Mesenchymal stem cell (in vitro differentiated cells and primary cell): ENCODE data around the gene BPIFB1.

Experiments used
- DNase-seq: peaks from one replicate; pipeline ENCODE4 v3.0.0-alpha.2; 2013
- H2AFZ ChIP-seq: one replicate; pipeline ENCODE4 v1.6.1; 2013; ENCODE audit warnings: low read depth, mild to moderate bottlenecking, control low read depth, inconsistent platforms, low read length, moderate library complexity
- H2AK5ac ChIP-seq: 2 replicates; pipeline ENCODE4 v1.6.1; 2013; ENCODE audit warnings: low read length, moderate library complexity, mild to moderate bottlenecking, inconsistent platforms; ENCODE audit not compliant: severe bottlenecking
- H2BK120ac ChIP-seq: one replicate; pipeline ENCODE4 v1.6.1; 2013; ENCODE audit warnings: low read depth, mild to moderate bottlenecking, inconsistent platforms, low read length, moderate library complexity
- H2BK12ac ChIP-seq, 2 experiments: one replicate each; pipeline ENCODE4 v1.6.1; 2013; ENCODE audit warnings: inconsistent platforms in 2 of 2, low read length in 2 of 2, mild to moderate bottlenecking in 2 of 2, moderate library complexity in 2 of 2, control low read depth in 1 of 2
- H2BK15ac ChIP-seq: one replicate; pipeline ENCODE4 v1.6.1; 2013; ENCODE audit warnings: mild to moderate bottlenecking, low read depth, inconsistent platforms; ENCODE audit not compliant: poor library complexity, severe bottlenecking
- H2BK5ac ChIP-seq: 2 replicates; pipeline ENCODE4 v1.6.1; 2013; ENCODE audit warnings: low read depth, mild to moderate bottlenecking, low read length, control low read depth, inconsistent platforms; ENCODE audit not compliant: poor library complexity, severe bottlenecking
- H3K14ac ChIP-seq, 2 experiments: one replicate each; pipeline ENCODE4 v1.6.1; 2013; ENCODE audit warnings: inconsistent platforms in 2 of 2, low read length in 2 of 2, control low read depth in 1 of 2, mild to moderate bottlenecking in 1 of 2, moderate library complexity in 1 of 2
- H3K18ac ChIP-seq, 2 experiments: one replicate each; pipeline ENCODE4 v1.6.1; 2013; ENCODE audit warnings: inconsistent platforms in 2 of 2, low read length in 2 of 2, control low read depth in 1 of 2, low read depth in 1 of 2, mild to moderate bottlenecking in 1 of 2
- H3K23ac ChIP-seq, 2 experiments: one replicate each; pipeline ENCODE4 v1.6.1; 2013; ENCODE audit warnings: inconsistent platforms in 2 of 2, low read length in 2 of 2, mild to moderate bottlenecking in 2 of 2, moderate library complexity in 2 of 2, control low read depth in 1 of 2
- H3K27ac ChIP-seq: 2 replicates; pipeline ENCODE4 v1.5.1; 2013; ENCODE audit warnings: mild to moderate bottlenecking, moderate library complexity, low read length, control low read depth, inconsistent platforms; ENCODE audit not compliant: poor library complexity, severe bottlenecking
- H3K27me3 ChIP-seq, 2 experiments: 2 replicates each; pipeline versions ENCODE4 v1.6.1 to v1.7.0; 2013; ENCODE audit warnings: low read length in 2 of 2, mild to moderate bottlenecking in 2 of 2, moderate library complexity in 2 of 2, control low read depth in 1 of 2, inconsistent platforms in 1 of 2; ENCODE audit not compliant: control insufficient read depth in 1 of 2, insufficient read depth in 1 of 2
- H3K36me3 ChIP-seq, 2 experiments: 2 replicates each; pipeline versions ENCODE4 v1.6.1 to v1.7.0; 2013; ENCODE audit warnings: low read length in 2 of 2, control low read depth in 1 of 2, inconsistent platforms in 1 of 2, low read depth in 1 of 2, mild to moderate bottlenecking in 1 of 2; ENCODE audit not compliant: insufficient read depth in 2 of 2, control insufficient read depth in 1 of 2
- H3K4ac ChIP-seq, 2 experiments: one replicate each; pipeline ENCODE4 v1.6.1; 2013; ENCODE audit warnings: inconsistent platforms in 2 of 2, low read length in 2 of 2, mild to moderate bottlenecking in 2 of 2, moderate library complexity in 2 of 2, control low read depth in 1 of 2, low read depth in 1 of 2
- H3K4me1 ChIP-seq: 2 replicates; pipeline ENCODE4 v1.6.1; 2013; ENCODE audit warnings: low read depth, low read length, control low read depth; ENCODE audit not compliant: control insufficient read depth, insufficient read depth
- H3K4me2 ChIP-seq: 2 replicates; pipeline ENCODE4 v1.6.1; 2013; ENCODE audit warnings: low read length, mild to moderate bottlenecking, inconsistent platforms; ENCODE audit not compliant: poor library complexity, severe bottlenecking
- H3K4me3 ChIP-seq, 2 experiments: 2 replicates each; pipeline versions ENCODE4 v1.5.1 to v1.7.0; 2013; ENCODE audit warnings: low read length in 2 of 2, mild to moderate bottlenecking in 2 of 2, control low read depth in 1 of 2, low read depth in 1 of 2; ENCODE audit not compliant: insufficient read depth in 1 of 2
- H3K79me1 ChIP-seq: replicated peaks from 2 replicates; pipeline ENCODE4 v1.6.1; 2013; ENCODE audit warnings: mild to moderate bottlenecking, control low read depth, low read length, inconsistent platforms; ENCODE audit not compliant: poor library complexity, severe bottlenecking
- H3K9ac ChIP-seq: 2 replicates; pipeline ENCODE4 v1.7.0; 2013; ENCODE audit warnings: mild to moderate bottlenecking, low read length, moderate library complexity
- H3K9me3 ChIP-seq: 2 replicates; pipeline ENCODE4 v1.7.0; 2013; ENCODE audit warnings: mild to moderate bottlenecking, low read length; ENCODE audit not compliant: control insufficient read depth
- H4K8ac ChIP-seq: one replicate; pipeline ENCODE4 v1.6.1; 2013; ENCODE audit warnings: inconsistent platforms, mild to moderate bottlenecking, low read length, moderate library complexity
- H4K91ac ChIP-seq: one replicate; pipeline ENCODE4 v1.6.1; 2013; ENCODE audit warnings: mild to moderate bottlenecking, low read length, inconsistent platforms
- WGBS: methylation state at CpG from one replicate; pipeline ENCODE4 v1.1.7; 2013; ENCODE audit warnings: mixed read lengths; 5-methylcytosine and 5-hydroxymethylcytosine counted together

The BPIFB1 gene

GRCh38 chr20:33287884-33288283 is 4.9 kb downstream of the BPIFB1 start:
- H3K23ac ChIP-seq: no peak overlapping the region
- H3K9ac ChIP-seq: no peak overlapping the region
- H3K18ac ChIP-seq: no peak overlapping the region
- H3K79me1 ChIP-seq: no peaks in the 10 kb centered on the region
- H3K36me3 ChIP-seq: no peaks in the 10 kb centered on the region
- H4K8ac ChIP-seq: no peak overlapping the region
- no peak overlapping the region for H3K4me3 ChIP-seq
- no peak overlapping the region for H4K91ac ChIP-seq
- no peak overlapping the region for H3K4me2 ChIP-seq
- no peak for DNase-seq
- H2BK5ac ChIP-seq: no peak overlapping the region
- H3K4ac ChIP-seq: no peak overlapping the region
- H2AK5ac ChIP-seq: no peak overlapping the region
- no peak overlapping the region for H2BK15ac ChIP-seq
- no peak overlapping the region for H2BK120ac ChIP-seq
- H2BK12ac ChIP-seq: no peak overlapping the region
- H3K9me3 ChIP-seq: peaks cover 5% of the 10 kb centered on the region
- H3K14ac ChIP-seq: no peak overlapping the region
- no peak overlapping the region for H2AFZ ChIP-seq
- no peak overlapping the region for H3K27ac ChIP-seq
- peaks cover 57 to 72% of the 10 kb centered on the region in 2 experiments for H3K27me3 ChIP-seq
- H3K4me1 ChIP-seq: no peaks in the 10 kb centered on the region

- no peak overlapping the region for H3K9ac ChIP-seq
- H3K27ac ChIP-seq: no peak overlapping the region
- no peak overlapping the region for H2BK12ac ChIP-seq
- no peaks in the 10 kb centered on the region for H3K36me3 ChIP-seq
- H3K4ac ChIP-seq: no peak overlapping the region
- no peak overlapping the region for H3K18ac ChIP-seq
- no peak overlapping the region for H3K14ac ChIP-seq
- peaks cover 40 to 46% of the 10 kb centered on the region in 2 experiments for H3K27me3 ChIP-seq
- no peak overlapping the region for H3K4me2 ChIP-seq
- H3K23ac ChIP-seq: no peak overlapping the region
- no peak overlapping the region for H2AFZ ChIP-seq
- no peak overlapping the region for H4K8ac ChIP-seq
- H4K91ac ChIP-seq: no peak overlapping the region
- H2AK5ac ChIP-seq: no peak overlapping the region
- H3K79me1 ChIP-seq: no peaks in the 10 kb centered on the region
- WGBS: 93% methylated on average over 13 of the region's 13 CpGs
- no peak overlapping the region for H3K4me3 ChIP-seq
- H2BK15ac ChIP-seq: no peak overlapping the region
- no peaks in the 10 kb centered on the region for H3K4me1 ChIP-seq
- no peak overlapping the region for H2BK120ac ChIP-seq
- no peak overlapping the region for H2BK5ac ChIP-seq
- DNase-seq: no peak
- H3K9me3 ChIP-seq: peaks cover 5% of the 10 kb centered on the region
Measured at GRCh38 chr20:33290852-33291251, 7.8 kb downstream of the BPIFB1 start.

- H4K91ac ChIP-seq: no peak overlapping the region
- 89% methylated on average over 6 of the region's 8 CpGs for WGBS
- H4K8ac ChIP-seq: no peak overlapping the region
- H3K4me2 ChIP-seq: no peak overlapping the region
- H3K18ac ChIP-seq: no peak overlapping the region
- no peak overlapping the region for H2BK12ac ChIP-seq
- no peak overlapping the region for H3K23ac ChIP-seq
- H3K14ac ChIP-seq: no peak overlapping the region
- no peak overlapping the region for H3K27ac ChIP-seq
- H3K4ac ChIP-seq: no peak overlapping the region
- no peak overlapping the region for H3K4me3 ChIP-seq
- H3K4me1 ChIP-seq: no peaks in the 10 kb centered on the region
- no peak for DNase-seq
- H3K9ac ChIP-seq: no peak overlapping the region
- no peaks in the 10 kb centered on the region for H3K79me1 ChIP-seq
- H3K9me3 ChIP-seq: peaks cover 5% of the 10 kb centered on the region
- no peak overlapping the region for H2AK5ac ChIP-seq
- H2BK5ac ChIP-seq: no peak overlapping the region
- H3K27me3 ChIP-seq: peaks cover 35 to 40% of the 10 kb centered on the region in 2 experiments
- no peak overlapping the region for H2AFZ ChIP-seq
- no peak overlapping the region for H2BK120ac ChIP-seq
- H2BK15ac ChIP-seq: no peak overlapping the region
- H3K36me3 ChIP-seq: no peaks in the 10 kb centered on the region
Measured at GRCh38 chr20:33291416-33291815, 8.4 kb downstream of the BPIFB1 start.

- H2BK5ac ChIP-seq: no peak overlapping the region
- H3K27me3 ChIP-seq: peaks cover 35 to 36% of the 10 kb centered on the region in 2 experiments
- no peak overlapping the region for H4K91ac ChIP-seq
- no peak overlapping the region for H3K18ac ChIP-seq
- H3K4me1 ChIP-seq: no peaks in the 10 kb centered on the region
- no peak overlapping the region for H3K27ac ChIP-seq
- H3K79me1 ChIP-seq: no peaks in the 10 kb centered on the region
- no peak overlapping the region for H3K4ac ChIP-seq
- peak; percentile 7 for DNase-seq
- no peak overlapping the region for H3K9ac ChIP-seq
- no peak overlapping the region for H3K23ac ChIP-seq
- no peak overlapping the region for H2BK120ac ChIP-seq
- H3K36me3 ChIP-seq: no peaks in the 10 kb centered on the region
- no peak overlapping the region for H2BK12ac ChIP-seq
- 12% methylated on average over 4 of the region's 7 CpGs for WGBS
- H2BK15ac ChIP-seq: no peak overlapping the region
- no peak overlapping the region for H3K4me3 ChIP-seq
- no peak overlapping the region for H2AK5ac ChIP-seq
- no peak overlapping the region for H3K14ac ChIP-seq
- H2AFZ ChIP-seq: no peak overlapping the region
- H4K8ac ChIP-seq: no peak overlapping the region
- H3K9me3 ChIP-seq: peaks cover 5% of the 10 kb centered on the region
- no peak overlapping the region for H3K4me2 ChIP-seq
Measured at GRCh38 chr20:33291830-33292355, 8.9 kb downstream of the BPIFB1 start.
